ENCODE measurements around the gene IFI35. TPM values are rescaled to one million over a fixed set of nuclear protein-coding genes. Genes with fewer than 3 reads are reported as not detected.

The IFI35 gene
- polyA plus RNA-seq, 2 of the 4 experiments (the other 2 are of a cell fraction): 10.8 to 20.2 TPM

DNA sequence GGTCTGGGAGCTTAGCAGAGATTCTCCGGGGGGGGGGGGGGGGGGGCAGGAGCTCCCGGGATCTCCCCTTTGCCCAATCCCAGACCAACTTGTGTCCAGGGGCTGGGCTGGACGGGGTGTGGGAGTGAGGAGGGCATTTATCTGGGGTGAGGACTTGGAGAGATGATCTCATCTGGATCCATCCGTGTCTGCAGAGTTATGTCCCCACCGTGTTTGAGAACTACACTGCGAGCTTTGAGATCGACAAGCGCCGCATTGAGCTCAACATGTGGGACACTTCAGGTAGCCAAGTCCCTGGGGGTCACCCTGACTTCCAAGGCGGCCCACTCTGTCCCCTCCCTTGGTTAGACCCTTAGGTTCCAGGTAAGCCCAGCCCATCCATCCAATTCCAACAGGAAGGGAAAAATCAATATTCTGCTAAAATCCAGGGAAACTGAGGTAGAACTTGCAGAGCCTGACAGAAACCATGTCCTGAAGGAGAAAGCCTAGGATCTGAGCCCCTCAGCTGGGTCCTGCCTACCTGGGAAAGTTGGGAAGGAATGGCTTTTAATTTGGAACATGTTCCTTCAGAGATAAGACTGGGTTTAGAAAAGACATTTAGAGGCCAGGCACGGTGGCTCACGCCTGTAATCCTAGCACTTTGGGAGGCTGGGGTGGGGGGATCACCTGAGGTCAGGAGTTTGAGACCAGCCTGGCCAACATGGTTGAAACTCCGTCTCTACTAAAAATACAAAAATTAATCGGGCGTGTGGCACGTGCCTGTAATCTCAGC, 19.4 kb downstream of the IFI35 start:
- no peak overlapping the region for H3K4me3 ChIP-seq
- TF ChIP-seq, protein P1, sequence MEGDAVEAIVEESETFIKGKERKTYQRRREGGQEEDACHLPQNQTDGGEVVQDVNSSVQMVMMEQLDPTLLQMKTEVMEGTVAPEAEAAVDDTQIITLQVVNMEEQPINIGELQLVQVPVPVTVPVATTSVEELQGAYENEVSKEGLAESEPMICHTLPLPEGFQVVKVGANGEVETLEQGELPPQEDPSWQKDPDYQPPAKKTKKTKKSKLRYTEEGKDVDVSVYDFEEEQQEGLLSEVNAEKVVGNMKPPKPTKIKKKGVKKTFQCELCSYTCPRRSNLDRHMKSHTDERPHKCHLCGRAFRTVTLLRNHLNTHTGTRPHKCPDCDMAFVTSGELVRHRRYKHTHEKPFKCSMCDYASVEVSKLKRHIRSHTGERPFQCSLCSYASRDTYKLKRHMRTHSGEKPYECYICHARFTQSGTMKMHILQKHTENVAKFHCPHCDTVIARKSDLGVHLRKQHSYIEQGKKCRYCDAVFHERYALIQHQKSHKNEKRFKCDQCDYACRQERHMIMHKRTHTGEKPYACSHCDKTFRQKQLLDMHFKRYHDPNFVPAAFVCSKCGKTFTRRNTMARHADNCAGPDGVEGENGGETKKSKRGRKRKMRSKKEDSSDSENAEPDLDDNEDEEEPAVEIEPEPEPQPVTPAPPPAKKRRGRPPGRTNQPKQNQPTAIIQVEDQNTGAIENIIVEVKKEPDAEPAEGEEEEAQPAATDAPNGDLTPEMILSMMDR (IDR thresholded peaks at IDR 0.05): no peak
- H3K4me2 ChIP-seq: no peak overlapping the region
- ATAC-seq (no peak), FAIRE-seq (no peak), DNase-seq (ENCODE audit: low read depth in 1 of 2, low spot score in 1 of 2) (no peak)
- H3K9me3 ChIP-seq: no peaks in the 10 kb centered on the region
- ChIA-PET CTCF (interaction anchor here (1.5 to 2.3 kb wide), 3 partner anchors 13 to 147 kb away, joined by 3 to 21 read pairs (median 4); partner anchors contain the start of gene NBR1), POLR2A (interaction anchor here (0.8 to 2.0 kb wide), 2 partner anchors 28 to 290 kb away, joined by 4 to 6 read pairs; partner anchors contain the start of gene RPL27)
- peaks cover 12% of the 10 kb centered on the region for H3K4me1 ChIP-seq
- no peak overlapping the region for H3K27ac ChIP-seq
- WGBS (ENCODE audit: missing lambda C conversion rate): 88% methylated on average over 15 of the region's 16 CpGs

DNA sequence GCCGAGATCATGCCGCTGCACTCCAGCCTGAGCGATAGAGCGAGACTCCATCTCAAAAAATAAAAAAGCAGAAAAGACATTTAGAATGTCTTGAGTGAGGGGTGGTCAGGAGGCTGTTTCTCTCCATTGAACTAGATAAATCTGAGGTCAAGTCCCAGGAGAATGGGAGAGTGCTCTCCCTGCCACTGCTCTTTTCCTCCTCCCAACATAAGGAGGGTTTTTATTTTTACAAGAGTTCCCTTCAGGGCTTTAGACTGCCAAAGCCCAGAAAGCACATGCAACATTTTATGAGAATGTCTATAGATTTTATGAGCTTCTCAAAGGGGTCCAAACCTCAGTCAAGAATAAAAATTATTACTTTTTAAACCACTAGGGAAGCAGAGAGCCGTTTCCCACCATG, 20.0 kb downstream of the IFI35 start:
- Histone ChIP-seq H3K27ac (no peak overlapping the region), H3K4me1 (peaks cover 12% of the 10 kb centered on the region), H3K4me2 (no peak overlapping the region), H3K9me3 (no peaks in the 10 kb centered on the region), H3K4me3 (no peak overlapping the region)
- FAIRE-seq (no peak), DNase-seq (ENCODE audit: low read depth in 1 of 2, low spot score in 1 of 2) (no peak), ATAC-seq (no peak)
- CTCF ChIA-PET: interaction anchor here (1.5 to 1.7 kb wide), 2 partner anchors 13 to 14 kb away, joined by 3 to 4 read pairs; no protein-coding TSS in a partner anchor
- POLR2A ChIA-PET: interaction anchor here (2.0 kb wide), 1 partner anchor 289 kb away, joined by 6 read pairs; no protein-coding TSS in a partner anchor
- TF ChIP-seq PHF8 (IDR thresholded peaks at IDR 0.05; ENCODE audit: borderline replicate concordance, low read depth) (no peak), MAFK (IDR thresholded peaks at IDR 0.05; ENCODE audit: partially characterized antibody) (no peak), FOXS1 (CRISPR knock-in tag; IDR thresholded peaks at IDR 0.05) (no peak), KDM1A (IDR thresholded peaks at IDR 0.05; ENCODE audit: low read depth) (no peak), HOXB5 (CRISPR knock-in tag; IDR thresholded peaks at IDR 0.05) (no peak), EHF (CRISPR knock-in tag; IDR thresholded peaks at IDR 0.05) (no peak), CBX8 (IDR thresholded peaks at IDR 0.05) (no peak), POLR2A (IDR thresholded peaks at IDR 0.05; ENCODE audit: low read length) (no peak), NFE2L2 (conservative IDR thresholded peaks at IDR 0.05; ENCODE audit: low read length) (no peak), EHMT2 (IDR thresholded peaks at IDR 0.05; ENCODE audit: low read depth) (no peak), ZNF302 (CRISPR knock-in tag; IDR thresholded peaks at IDR 0.05) (no peak), GATA3 (IDR thresholded peaks at IDR 0.05; ENCODE audit: borderline replicate concordance) (no peak), FOSB (CRISPR knock-in tag; IDR thresholded peaks at IDR 0.05) (no peak), BHLHE40 (IDR thresholded peaks at IDR 0.05; ENCODE audit: low read depth, low read length) (no peak), RAD21 (conservative IDR thresholded peaks at IDR 0.05 in 1 of 2, IDR thresholded peaks at IDR 0.05 in 1 of 2) (no peak)
- TF ChIP-seq, protein P1 (IDR thresholded peaks at IDR 0.05): no peak
- TF ChIP-seq, protein P2, sequence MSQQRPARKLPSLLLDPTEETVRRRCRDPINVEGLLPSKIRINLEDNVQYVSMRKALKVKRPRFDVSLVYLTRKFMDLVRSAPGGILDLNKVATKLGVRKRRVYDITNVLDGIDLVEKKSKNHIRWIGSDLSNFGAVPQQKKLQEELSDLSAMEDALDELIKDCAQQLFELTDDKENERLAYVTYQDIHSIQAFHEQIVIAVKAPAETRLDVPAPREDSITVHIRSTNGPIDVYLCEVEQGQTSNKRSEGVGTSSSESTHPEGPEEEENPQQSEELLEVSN (IDR thresholded peaks at IDR 0.05; ENCODE audit: borderline replicate concordance, low read depth): no peak
- 79% methylated on average over 5 of the region's 5 CpGs for WGBS (ENCODE audit: missing lambda C conversion rate)
